ENCODE data around the gene PRM1.

PRM1 gene

GRCh38 chr16:11271610-11272009 lies 9.5 kb downstream of the PRM1 start:
- no peak for DNase-seq

- no peak for DNase-seq
These were observed 10.4 kb downstream of the PRM1 start for GRCh38 chr16:11270602-11271162.

DNA sequence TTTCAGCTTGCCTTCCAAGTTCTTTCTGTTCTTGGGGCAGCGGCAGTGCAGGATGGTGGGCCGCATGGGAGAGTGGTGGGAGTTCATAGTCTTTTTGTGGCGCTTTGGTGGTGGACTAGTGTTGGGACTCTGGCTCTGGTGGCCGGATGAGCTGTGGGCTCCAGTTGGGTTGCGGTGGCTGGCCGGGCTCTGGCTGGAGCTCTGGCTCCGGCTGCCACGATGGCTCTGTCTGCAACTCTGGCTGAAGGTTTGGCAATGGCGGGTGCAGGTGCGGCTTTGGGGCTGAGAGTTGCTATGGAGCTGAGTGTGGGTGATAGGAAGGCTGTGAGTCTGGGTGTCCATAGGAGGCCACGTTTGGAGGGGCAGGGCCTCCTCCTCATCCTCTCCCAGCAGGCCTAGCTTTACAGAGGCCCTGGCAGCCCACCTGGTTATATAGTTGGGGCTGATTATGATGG lies 12.2 kb downstream of the PRM1 start, which contains the start of gene TNP2:
Gene TNP2 (minus strand): TSS at position 405 of the 455 bp plus-strand sequence. CDS start 63 bp downstream, at position 342.
- DNase-seq = no peak

DNA sequence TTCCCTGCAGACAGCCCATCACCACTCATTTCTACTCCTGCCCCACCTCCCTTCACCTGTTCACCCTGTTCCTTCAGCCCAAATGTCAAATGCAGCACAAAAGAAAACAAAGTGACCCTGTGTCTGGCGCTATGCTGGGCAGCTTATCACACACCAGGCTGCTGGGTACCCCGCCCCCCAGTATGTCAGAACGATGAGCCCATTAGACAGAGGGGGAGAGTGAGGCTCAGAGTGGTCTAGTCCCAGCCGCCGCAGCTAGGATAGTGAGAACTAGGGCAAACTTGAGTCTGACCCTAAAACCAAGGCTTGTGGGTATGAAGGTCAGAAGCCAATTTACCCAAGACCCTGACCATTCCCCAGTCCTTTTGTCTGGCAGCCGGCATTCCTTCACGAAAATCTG lies 16.0 kb downstream of the PRM1 start:
- no peak for DNase-seq

DNA sequence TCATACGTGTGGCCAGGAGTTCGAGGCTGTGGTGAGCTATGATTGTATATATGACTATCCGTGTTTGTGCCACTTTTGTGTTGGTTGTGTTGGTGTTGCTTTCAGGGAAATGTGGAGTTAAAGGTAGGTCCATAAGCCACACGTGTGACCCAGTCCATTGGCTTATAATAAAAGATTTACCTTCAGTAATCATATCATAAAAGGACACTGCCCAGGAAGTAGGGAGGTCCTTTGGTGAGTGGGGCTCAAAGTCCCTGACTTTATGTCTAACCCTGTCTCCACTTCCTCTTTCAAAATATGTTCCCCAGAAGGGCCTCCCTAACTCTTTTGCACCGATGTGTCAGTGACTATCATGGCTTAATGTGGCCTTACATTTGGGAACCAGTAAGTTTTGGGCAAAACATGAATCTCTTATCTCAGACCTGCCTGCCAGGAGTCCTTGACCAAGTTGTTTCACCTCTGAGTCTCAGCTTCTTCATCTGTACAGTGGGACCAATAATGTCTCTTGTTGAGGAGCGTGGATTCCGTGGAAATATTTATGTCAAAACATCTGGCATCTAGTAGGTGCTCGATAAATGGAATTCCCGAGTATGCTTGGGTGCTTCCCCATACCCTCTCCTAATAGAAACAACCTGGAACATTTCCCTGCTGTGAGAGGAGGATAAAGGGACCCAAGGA lies 16.8 kb downstream of the PRM1 start:
- DNase-seq = no peak

GRCh38 chr16:11263737-11264136 lies 17.4 kb downstream of the PRM1 start:
- DNase-seq = no peak

- no peak for DNase-seq
These were observed 18.2 kb downstream of the PRM1 start for GRCh38 chr16:11262915-11263314.

GRCh38 chr16:11260596-11260966 lies 20.5 kb downstream of the PRM1 start:
- no peak for DNase-seq

DNA sequence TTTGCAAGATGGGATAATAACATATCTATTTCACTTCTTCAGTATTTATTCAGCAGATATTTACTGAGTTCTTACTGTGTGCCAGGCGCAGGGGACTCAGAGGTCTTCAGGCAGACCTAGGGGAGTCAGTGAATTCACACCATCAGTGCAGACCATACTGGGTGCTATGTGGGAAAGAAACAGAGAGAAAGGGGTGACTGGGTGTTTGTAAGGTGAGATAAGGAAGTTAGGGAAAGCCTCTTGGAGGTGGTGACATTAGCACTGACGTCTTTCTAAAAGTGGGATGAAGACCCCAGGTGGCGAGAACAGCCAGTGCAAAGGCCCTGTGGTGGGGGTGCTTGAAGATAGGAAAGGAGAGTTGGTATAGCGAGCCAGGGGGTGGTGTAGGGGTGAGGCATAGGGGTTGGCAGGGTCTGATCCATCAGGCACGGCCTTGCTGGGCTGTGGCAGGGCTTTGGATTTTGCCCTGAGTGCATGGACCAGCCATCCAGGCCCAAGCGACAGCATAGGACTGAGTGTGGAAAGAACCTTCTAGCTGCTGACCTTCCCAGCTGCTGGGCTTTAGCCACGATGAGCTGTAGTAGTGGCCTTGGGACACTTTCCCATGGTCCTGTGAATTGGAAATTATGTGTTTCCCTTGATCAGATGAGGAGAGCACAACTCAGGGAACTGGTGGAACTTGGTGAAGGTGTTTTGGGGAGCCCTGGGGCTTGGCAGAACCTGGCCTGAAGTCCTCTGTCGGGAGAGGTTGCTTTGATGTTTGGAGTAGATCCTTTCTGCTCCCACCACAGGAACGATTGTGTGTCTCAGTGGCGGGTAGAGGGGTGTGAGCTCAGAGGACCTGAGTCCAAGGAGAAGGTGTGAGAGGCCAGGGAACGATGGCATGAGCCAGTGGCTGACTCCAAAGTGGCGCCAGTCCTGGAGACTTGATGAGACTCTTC lies 21.2 kb downstream of the PRM1 start:
- DNase-seq = no peak

- DNase-seq = peak; percentile 37
These were observed 22.3 kb downstream of the PRM1 start for GRCh38 chr16:11258553-11259492.

DNA sequence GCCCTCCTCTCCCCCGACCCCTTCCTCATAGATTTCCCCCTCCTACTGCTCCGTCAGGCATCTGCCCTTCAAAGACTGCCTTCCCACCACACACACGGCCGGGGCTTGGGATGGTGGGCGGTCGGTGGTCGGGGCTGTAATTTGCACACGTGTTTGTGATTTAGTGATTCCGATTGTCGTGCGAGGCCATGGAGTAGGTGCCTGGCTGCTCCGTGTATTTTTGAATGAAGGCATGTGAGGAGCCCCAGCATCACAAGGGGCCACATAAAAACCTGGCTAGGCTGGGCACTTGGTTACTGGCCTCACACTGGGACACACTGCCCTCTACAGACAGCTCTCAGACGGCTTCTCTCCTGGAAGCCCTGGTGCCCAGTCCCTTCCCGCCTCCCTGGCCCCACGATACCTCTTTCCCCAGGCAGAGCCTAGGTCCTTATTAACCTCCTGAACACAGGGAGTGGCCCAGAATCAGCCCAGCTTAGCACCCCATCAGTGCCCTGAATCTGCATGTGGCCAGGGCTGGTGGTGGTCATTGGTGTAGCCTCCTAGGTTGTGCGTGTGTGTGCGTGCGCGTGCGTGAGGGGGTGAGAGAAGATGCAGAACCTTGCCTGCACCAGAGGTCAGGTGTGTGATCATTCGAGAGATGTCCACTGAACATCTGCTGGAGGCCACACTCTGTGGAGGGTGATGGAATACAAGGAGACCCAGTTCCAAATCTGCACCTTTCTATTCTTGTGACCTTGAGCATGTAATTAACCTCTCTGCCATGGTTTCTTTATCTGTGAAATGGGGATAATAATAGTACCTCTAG lies 23.8 kb downstream of the PRM1 start:
- DNase-seq = peak; percentile 89

DNA sequence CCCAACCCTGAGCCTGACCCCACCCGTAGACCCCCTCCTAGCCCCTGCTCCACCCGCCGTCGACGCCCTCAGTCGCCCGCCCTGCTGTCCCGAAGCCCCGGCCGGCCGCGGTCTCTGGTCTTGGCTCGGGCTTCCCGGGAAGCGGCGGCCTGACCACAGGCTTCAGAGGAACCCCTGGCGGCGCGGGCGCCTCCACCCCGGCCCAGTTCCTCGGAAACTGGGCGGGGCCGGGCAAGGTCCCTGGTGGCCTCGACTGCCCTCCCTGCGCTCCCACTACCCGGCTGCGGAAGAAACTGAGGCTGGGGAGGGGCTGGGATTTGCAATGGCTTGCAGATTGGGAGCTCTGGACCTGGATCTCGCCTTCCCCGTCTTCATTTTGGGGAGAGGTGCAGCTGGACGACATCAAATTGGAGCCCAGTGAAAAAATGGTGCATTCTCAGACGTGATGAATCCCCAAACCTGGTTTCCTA lies 24.4 kb downstream of the PRM1 start:
- no peak for DNase-seq

DNA sequence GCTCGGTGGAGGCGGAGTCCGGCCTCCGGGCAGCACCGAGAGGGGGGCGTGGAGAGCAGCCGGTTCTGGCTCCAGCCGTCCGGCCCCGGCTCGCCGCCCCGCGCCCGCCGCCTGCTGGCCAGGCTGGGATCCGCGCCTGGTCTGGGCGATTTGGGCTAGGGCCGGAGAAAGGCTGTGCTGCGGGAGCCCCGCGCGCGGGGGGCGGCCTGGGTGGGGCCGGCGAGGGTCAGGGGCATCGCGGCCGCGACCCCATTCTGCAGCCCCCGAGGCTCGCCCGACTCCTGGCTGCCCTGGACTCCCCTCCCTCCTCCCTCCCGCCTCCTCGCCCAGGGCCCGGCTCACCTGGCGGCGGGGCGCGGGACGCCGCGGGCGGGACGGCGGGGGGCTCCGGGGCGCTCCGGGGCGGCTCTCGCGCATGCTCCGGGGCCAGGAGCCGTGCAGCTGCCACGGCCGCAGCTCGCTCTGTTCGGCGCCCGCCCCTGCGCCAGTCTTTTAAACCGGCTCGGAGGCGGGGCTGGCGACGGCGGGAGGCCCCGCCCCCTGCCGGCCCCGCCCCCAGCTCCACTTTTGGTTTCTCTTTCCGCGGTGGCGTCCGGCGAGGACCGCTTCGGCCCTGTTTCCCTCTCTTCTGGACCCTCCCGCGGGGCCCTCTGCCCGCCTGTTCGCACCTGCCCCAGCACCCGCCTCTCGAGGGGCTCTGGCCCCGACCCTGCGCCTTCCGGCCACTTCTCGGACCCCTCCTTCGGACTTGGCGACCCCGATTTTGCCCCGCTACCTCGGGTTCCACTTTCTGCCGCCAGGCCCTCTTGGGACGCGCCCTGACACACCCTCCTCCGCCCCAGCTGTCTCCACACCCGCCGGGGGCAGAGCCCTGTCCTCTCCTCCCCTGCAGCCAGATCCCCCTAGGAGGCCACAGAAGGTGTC lies 25.1 kb downstream of the PRM1 start, which contains the start of gene SOCS1:
Gene SOCS1 (minus strand): TSS at position 468 of the 924 bp plus-strand sequence. CDS start 726 bp downstream, outside the sequence.
- DNase-seq = peak; percentile 78

GRCh38 chr16:11254913-11255736 lies 26.0 kb downstream of the PRM1 start:
- DNase-seq = peak; percentile 50

- no peak for DNase-seq
These were observed 26.9 kb downstream of the PRM1 start for GRCh38 chr16:11253995-11254912.

DNA sequence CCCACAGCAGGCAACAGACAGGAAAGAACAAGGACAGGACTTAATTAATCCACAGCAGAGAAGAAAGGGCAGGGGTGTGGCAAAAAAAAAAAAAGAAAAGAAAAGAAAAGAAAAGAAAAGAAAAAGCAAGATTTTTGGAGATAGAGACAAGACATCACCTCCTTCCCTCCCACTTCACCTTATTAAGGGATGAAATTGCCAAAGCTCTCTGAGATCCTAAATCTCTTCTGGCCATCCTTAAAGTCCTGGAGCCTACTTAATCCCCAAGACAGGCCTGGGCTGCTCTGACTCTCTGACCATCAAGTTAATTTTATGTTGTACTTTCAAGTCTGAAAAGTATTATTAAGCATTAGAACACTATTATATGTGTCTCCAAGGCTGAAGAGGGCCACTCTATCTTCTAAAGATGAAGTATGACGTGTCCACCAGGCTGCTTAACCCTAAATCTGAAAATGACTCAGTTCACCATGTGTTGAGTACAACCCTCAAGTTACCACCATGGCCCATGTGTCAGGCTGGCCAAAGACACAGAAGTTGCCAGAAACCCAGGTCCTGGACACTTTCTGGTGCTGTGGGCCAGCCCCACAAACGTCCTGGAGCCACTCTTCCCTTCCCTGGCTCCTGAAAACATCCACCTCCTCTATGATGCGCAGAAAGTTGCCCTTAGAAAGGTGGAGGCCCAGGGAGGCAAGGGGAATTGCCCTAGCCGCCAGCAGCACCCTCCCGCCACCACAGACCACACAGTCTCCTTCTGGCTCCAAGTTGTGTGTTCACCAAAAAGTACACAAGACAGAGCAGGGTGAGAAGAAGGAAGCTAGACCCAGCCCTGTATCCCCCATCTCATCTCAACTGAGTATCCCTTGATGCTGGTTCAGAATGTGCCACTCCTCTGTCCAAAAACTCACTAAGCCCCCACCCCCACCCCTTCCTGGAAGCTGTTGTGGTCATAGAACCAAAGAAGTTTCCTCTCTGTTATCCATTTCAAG lies 27.8 kb downstream of the PRM1 start:
- no peak for DNase-seq

GRCh38 chr16:11252482-11252931 lies 28.6 kb downstream of the PRM1 start:
- no peak for DNase-seq

Data from hematopoietic multipotent progenitor cell treated with erythropoietin and hydrocortisone succinate and interleukin-3 and kit ligand, for 8 days (in vitro differentiated cells).